A673 (cell line): ENCODE data around the gene MYCL. TPM values are rescaled to one million over a fixed set of nuclear protein-coding genes. Genes with fewer than 3 reads are reported as not detected.

Experiments used
- BruUV-seq: library from RNA; stranded (reverse); fragments of 400-500 nt; replicated peaks from 2 replicates; lab custom pipeline; 2021; lab: Mats Ljungman, UMichigan
- CTCF ChIA-PET: fragments of 300-600 bp; sonication (Branson Sonifier 250); formaldehyde crosslinking; loops from one replicate; lab custom pipeline; 2022; ENCODE audit warnings: antibody characterized with exemption; lab: Charles Lee
- POLR2A ChIA-PET: fragments of 300-600 bp; sonication (Branson Sonifier 250); formaldehyde crosslinking; loops from one replicate; lab custom pipeline; 2022; ENCODE audit warnings: antibody characterized with exemption; ENCODE audit not compliant: low non-redundant PET; lab: Charles Lee
- DNase-seq: peaks from one replicate; pipeline ENCODE4 v3.0.0-alpha.2; 2015; ENCODE audit warnings: low spot score
- H3K27ac ChIP-seq: fragments of 200-600 bp; sonication (generic); 2 replicates; pipeline ENCODE4 v1.5.1; 2016; ENCODE audit warnings: mixed run types, low read depth, mild to moderate bottlenecking, mixed read lengths, antibody characterized with exemption, low read length; ENCODE audit not compliant: poor library complexity, severe bottlenecking
- H3K27me3 ChIP-seq: fragments of 200-600 bp; sonication (generic); replicated peaks from 2 replicates; pipeline ENCODE4 v1.6.1; 2017; ENCODE audit warnings: mixed run types, low read depth, mild to moderate bottlenecking, mixed read lengths, antibody characterized with exemption, low read length; ENCODE audit not compliant: insufficient read depth, poor library complexity
- H3K36me3 ChIP-seq: fragments of 200-600 bp; sonication (generic); 2 replicates; pipeline ENCODE4 v1.6.1; 2016; ENCODE audit warnings: mixed run types, mild to moderate bottlenecking, mixed read lengths, antibody characterized with exemption, low read length; ENCODE audit not compliant: insufficient read depth, poor library complexity, severe bottlenecking
- H3K4me1 ChIP-seq: fragments of 200-600 bp; sonication (generic); 2 replicates; pipeline ENCODE4 v1.6.1; 2017; ENCODE audit warnings: mixed run types, mild to moderate bottlenecking, mixed read lengths, antibody characterized with exemption, low read length; ENCODE audit not compliant: insufficient read depth, poor library complexity, severe bottlenecking
- H3K4me3 ChIP-seq: fragments of 200-600 bp; sonication (generic); 2 replicates; pipeline ENCODE4 v1.5.1; 2016; ENCODE audit warnings: low read depth, mixed run types, mild to moderate bottlenecking, mixed read lengths, low read length; ENCODE audit not compliant: poor library complexity, severe bottlenecking
- H3K9me3 ChIP-seq: fragments of 200-600 bp; sonication (generic); 2 replicates; pipeline ENCODE4 v1.6.1; 2016; ENCODE audit warnings: mixed run types, low read depth, mild to moderate bottlenecking, mixed read lengths, antibody characterized with exemption, low read length; ENCODE audit not compliant: poor library complexity, severe bottlenecking
- EZH2 ChIP-seq: fragments of 200-600 bp; sonication (generic); IDR thresholded peaks from 2 replicates; pipeline ENCODE4 v1.6.1; 2017; ENCODE audit warnings: borderline replicate concordance, low read depth, mild to moderate bottlenecking, mixed read lengths, antibody characterized with exemption, low read length; ENCODE audit not compliant: poor library complexity, severe bottlenecking
- intact Hi-C: fragments of 100-400 bp; cut with micrococcal nuclease; formaldehyde crosslinking; loops from one replicate; pipeline ENCODE4 v1.10.0; 2022; ENCODE audit not compliant: unreplicated experiment
- total RNA-seq: library from RNA; stranded (reverse); gene quantifications from 2 replicates; pipeline ENCODE4 v1.2.3, GENCODE V29; 2021
- TF ChIP-seq, protein P1 (sequence below): fragments of 300-800, 200-600 bp; sonication (generic); conservative IDR thresholded peaks from 2 replicates; pipeline ENCODE4 v1.5.1; 2017; ENCODE audit warnings: low read depth, mild to moderate bottlenecking, antibody characterized with exemption, low read length, moderate library complexity, mixed read lengths

Gene MYCL
- total RNA-seq, 1 experiment from 2014 or later: 0.58 TPM

DNA sequence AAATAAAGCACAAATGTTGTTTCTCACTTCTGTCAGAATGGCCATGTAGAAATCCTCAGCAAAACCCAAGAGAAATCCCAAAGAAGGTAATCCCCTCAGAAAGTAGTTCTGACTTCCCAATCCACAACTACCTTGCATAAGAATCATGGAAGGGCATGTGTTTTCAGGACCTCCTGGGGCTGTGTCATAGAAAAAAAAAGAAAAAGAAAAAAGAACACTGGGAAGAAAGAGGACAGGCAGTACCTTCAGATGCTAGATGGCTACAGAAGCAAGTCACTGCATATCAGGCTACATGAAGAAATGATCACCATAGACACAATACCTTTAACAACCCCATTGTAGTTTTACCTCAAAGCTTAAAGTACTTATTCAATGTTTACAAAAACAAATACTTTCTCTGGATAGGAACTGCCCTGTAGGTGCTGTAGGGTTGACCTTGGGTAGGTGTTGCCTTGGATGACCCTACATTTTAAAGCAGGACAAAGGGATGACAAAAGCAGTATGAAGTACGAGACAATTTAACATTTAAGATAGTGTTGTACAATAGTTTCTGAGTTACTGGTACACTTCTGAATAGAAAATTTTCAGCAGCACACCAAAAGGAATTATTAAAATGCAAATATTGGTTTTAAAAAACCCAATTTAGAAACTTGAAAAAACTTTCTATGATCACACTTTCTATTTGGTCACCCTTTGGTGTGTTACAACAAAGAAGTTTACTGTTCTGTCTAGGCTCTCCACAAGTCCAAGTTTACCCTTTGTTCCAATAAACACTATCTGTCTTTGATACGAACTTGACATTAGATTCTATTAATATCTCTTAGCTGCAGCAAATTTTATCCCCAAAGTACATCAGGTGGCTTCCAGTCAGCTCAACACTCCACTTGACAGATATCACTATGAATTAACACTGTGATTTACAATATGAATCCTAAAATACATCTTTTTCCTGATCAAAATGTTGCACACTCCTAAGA lies 23.4 kb downstream of the MYCL start:
- CTCF ChIA-PET: interaction anchor here (0.6 kb wide), 1 partner anchor 41 kb away, joined by 4 read pairs; no protein-coding TSS in a partner anchor

DNA sequence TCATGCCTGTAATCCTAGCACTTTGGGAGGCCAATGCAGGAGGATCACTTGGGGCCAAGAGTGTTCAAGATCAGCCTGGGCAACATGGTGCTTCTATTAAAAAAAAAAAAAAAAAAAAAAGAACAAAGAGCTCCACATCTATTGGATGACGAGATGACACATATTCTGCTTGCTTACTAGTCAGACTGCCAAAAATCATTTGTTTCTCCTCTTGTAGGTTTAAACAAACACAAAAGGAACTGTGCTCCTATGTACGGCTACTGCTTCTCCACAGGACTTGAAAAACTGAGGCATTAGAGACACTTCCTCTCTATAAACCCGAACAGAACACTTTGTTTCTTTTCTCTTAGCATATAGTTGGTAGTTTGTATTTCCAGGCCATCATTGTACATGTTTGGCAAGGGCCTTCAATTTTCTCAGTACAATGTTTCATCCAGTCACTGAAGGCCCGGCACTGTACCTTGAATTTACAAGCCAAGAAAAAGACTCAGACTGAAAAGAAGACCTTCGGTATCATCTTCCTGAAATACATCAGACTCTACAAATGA lies 24.4 kb downstream of the MYCL start:
- H3K27me3 ChIP-seq: no peaks in the 10 kb centered on the region
- peak overlapping the region; percentile 15 for H3K27ac ChIP-seq
- no TSS peak for BruUV-seq
- H3K4me1 ChIP-seq: peaks cover 4% of the 10 kb centered on the region
- intact Hi-C loops: no loop called here
- ChIA-PET POLR2A (no interaction called here), CTCF (no interaction called here)
- no peak overlapping the region for H3K4me3 ChIP-seq
- H3K9me3 ChIP-seq: no peaks in the 10 kb centered on the region
- no peak for DNase-seq
- TF ChIP-seq, protein P1, sequence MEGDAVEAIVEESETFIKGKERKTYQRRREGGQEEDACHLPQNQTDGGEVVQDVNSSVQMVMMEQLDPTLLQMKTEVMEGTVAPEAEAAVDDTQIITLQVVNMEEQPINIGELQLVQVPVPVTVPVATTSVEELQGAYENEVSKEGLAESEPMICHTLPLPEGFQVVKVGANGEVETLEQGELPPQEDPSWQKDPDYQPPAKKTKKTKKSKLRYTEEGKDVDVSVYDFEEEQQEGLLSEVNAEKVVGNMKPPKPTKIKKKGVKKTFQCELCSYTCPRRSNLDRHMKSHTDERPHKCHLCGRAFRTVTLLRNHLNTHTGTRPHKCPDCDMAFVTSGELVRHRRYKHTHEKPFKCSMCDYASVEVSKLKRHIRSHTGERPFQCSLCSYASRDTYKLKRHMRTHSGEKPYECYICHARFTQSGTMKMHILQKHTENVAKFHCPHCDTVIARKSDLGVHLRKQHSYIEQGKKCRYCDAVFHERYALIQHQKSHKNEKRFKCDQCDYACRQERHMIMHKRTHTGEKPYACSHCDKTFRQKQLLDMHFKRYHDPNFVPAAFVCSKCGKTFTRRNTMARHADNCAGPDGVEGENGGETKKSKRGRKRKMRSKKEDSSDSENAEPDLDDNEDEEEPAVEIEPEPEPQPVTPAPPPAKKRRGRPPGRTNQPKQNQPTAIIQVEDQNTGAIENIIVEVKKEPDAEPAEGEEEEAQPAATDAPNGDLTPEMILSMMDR: no peak
- no peak for TF ChIP-seq EZH2
- H3K36me3 ChIP-seq: peaks cover 15% of the 10 kb centered on the region

More for the DNA sequence above, 23.4 kb downstream of the MYCL start:
- Histone ChIP-seq H3K4me3 (no peak overlapping the region), H3K4me1 (no peaks in the 10 kb centered on the region), H3K9me3 (no peaks in the 10 kb centered on the region), H3K27ac (no peak overlapping the region), H3K36me3 (peaks cover 15% of the 10 kb centered on the region), H3K27me3 (no peaks in the 10 kb centered on the region)
- no peak for DNase-seq
- intact Hi-C loops: no loop called here
- no TSS peak for BruUV-seq
- TF ChIP-seq, protein P1: no peak
- TF ChIP-seq EZH2: no peak
- POLR2A ChIA-PET: interaction anchor here (0.6 kb wide), 1 partner anchor 539 kb away, joined by 13 read pairs; no protein-coding TSS in a partner anchor

- H3K36me3 ChIP-seq: peaks cover 15% of the 10 kb centered on the region
- no peaks in the 10 kb centered on the region for H3K9me3 ChIP-seq
- no peak overlapping the region for H3K4me3 ChIP-seq
- H3K27me3 ChIP-seq: no peaks in the 10 kb centered on the region
- BruUV-seq: no TSS peak
- DNase-seq: no peak
- intact Hi-C loops: no loop called here
- H3K27ac ChIP-seq: no peak overlapping the region
- peaks cover 4% of the 10 kb centered on the region for H3K4me1 ChIP-seq
- ChIA-PET CTCF (no interaction called here), POLR2A (no interaction called here)
- no peak for TF ChIP-seq EZH2
- TF ChIP-seq, protein P1: no peak
These were observed 25.6 kb downstream of the MYCL start for GRCh38 chr1:39876144-39876543.
